GM10266 (cell line): ENCODE data around the gene CITED2.

ENCODE experiments used
- DNase-seq: peaks from one replicate; pipeline ENCODE4 v3.0.0; 2012; ENCODE audit errors: extremely low spot score
- CTCF ChIP-seq: IDR thresholded peaks from 2 replicates; pipeline ENCODE4 v1.5.1; 2012; ENCODE audit warnings: mild to moderate bottlenecking, low read depth; ENCODE audit not compliant: control insufficient read depth, insufficient read depth; ENCODE audit errors: missing control alignments

Gene CITED2

GRCh38 chr6:139409026-139409425 lies 34.6 kb upstream of the CITED2 start:
- no peak for DNase-seq
- no peak for TF ChIP-seq CTCF

GRCh38 chr6:139407718-139408222 lies 33.3 kb upstream of the CITED2 start:
- DNase-seq = no peak
- no peak for TF ChIP-seq CTCF

GRCh38 chr6:139406577-139407343 lies 32.3 kb upstream of the CITED2 start:
- no peak for DNase-seq
- no peak for TF ChIP-seq CTCF

GRCh38 chr6:139402876-139403386 lies 28.5 kb upstream of the CITED2 start:
- no peak for TF ChIP-seq CTCF
- DNase-seq = no peak

- DNase-seq = no peak
- TF ChIP-seq CTCF = no peak
Measured at GRCh38 chr6:139398658-139399057, 24.2 kb upstream of the CITED2 start.

- no peak for TF ChIP-seq CTCF
- DNase-seq = no peak
Measured at GRCh38 chr6:139395891-139396301, 21.4 kb upstream of the CITED2 start.

- TF ChIP-seq CTCF = no peak
- no peak for DNase-seq
Measured at GRCh38 chr6:139395371-139395770, 20.9 kb upstream of the CITED2 start.
